Stimulated activated CD8-positive, alpha-beta memory T cell treated with anti-CD3 and anti-CD28 coated beads, Interleukin-15, amount 100 ng/mL, for 24 hours (primary cell): Measurements from ENCODE around the gene APEH.

ENCODE experiments used
- DNase-seq: peaks from one replicate; pipeline ENCODE4 v3.0.0-alpha.2; 2020; ENCODE audit warnings: low read depth

Gene APEH

DNA sequence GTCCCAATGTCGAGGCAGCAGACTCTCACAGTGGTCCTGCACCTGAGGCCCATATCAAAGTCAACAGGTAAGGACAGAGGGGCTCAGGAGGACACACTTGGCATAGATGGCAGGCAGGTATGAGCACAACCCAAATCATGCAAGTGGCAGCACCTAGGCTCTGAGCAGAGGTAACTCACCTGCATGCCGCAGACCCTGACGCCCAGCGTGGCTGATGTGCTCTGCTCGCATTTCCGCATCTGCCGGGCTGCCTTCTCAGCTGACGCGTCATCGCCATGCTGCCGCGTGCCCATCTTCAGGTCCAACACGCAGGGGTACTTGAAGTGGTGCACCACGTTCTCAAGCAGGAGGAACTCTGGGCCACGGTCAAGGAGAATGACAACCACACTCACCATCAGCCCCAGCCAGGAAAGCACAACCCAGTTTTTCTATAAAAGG, 53.8 kb downstream of the APEH start:
- DNase-seq, result no peak

DNA sequence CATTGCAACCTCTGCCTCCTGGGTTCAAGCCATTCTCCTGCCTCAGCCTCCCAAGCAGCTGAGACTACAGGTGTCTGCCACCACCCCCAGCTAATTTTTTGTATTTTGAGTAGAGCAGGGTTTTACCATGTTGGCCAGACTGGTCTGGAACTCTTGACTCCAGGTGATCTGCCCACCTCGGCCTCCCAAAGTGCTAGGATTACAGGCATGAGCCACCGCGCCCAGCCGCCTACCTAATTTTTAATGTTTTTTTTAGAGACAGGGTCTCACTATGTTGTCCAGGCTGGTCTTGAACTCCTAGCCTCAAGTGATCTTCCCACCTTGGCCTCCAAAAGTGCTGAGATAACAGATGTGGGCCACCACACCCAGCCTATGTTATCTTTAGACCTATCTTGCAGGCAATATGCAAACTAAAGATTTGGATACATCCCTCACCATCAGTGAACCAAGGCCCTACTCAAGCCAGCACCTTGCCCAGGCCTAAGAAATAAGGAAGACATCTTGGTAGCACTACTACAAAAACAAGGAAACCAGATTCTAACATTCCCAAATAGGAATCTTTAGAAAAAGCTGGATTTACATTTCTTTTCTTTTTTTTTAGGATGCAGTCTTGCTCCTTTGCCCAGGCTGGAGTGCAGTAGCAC, 55.9 kb downstream of the APEH start:
- no peak for DNase-seq

DNA sequence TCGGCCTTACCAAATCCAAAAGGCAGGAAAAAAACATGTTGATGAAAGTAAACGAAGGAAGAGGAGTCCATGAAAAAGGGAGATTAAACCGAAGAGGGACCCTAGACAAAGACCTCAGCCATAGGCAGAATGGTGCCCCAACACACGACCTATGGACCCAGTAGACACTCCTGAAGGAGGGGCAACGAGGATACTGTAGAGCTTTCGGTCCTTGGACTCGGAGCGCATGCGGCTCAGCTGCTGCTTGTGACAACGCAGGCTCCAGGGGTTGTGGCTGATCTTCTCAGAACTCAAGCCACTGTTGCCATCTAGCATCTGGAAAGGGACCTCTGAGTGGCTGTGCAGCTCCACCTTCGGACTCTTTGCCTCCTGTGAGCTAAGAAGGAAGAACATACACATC, 58.4 kb downstream of the APEH start:
- no peak for DNase-seq

DNA sequence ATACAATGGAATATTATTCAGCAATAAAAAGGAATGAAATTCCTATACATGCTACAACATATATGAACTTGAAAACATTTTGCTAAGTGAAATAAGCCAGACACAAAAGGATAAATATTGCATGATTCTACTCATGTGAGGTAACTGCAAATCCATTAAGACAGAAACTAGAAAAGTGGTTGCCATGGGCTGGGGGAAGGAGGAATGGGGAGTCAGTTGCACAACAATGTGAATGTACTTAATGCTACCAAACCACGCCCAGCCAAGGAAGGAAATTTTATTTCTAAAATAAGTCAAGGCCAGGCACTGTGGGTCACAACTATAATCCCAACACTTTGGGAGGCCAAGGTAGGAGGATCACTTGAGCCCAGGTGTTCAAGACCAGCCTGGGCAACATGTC, 59.4 kb downstream of the APEH start:
- DNase-seq, result no peak
